ENCODE measurements around the gene PRXL2B.
A peak's percentile ranks its signal among the peaks of the same experiment; 100 is the strongest.
"Not testable (repeated sequence)": the region's sequence is repeated elsewhere in the genome, so short reads cannot be mapped to it uniquely, and the experiment has no call there.

Gene PRXL2B, protein sequence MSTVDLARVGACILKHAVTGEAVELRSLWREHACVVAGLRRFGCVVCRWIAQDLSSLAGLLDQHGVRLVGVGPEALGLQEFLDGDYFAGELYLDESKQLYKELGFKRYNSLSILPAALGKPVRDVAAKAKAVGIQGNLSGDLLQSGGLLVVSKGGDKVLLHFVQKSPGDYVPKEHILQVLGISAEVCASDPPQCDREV

DNA sequence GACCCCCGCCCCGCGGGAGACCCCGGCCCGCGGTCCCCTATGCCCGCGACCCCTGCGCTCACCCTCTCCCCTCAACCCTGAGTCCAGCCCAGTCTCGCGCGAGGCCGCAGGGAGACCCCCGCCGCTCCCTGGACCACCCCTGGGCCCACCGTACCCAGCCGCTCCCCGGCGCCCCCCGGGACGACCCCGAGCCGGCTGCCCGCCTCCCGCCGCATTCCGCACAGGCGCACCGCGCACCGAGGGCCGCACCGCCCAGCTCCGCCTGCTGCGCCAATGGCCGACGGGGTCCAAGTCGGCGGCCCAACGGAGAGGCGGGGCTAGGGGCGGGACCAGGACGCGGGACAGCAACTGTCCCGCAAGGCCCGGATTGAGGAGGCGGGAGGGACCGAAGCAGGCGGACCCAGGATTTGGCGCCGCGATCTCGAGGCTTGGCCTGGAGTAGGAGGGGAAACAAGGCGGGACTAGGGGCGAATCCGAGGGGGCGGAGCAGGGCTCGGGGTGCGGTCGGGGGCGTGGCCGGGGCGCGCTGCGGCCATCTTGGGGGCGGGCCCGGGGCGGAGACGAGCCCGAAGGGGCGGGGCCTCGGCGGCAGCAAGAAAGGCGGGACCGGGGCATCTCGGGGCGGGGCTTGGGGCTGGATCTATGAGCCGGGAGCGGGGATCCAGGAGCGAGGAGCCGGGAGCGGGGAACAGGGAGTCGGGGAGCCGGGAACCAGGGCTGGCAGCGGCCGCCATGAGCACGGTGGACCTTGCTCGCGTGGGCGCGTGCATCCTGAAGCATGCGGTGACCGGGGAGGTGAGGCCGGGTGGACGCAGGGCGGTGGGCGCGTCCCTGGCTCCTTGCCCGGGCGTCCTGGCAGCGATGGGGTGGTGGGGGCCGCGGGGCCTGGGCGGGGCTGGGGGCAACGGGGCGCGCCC is at the start of gene PRXL2B:
Gene PRXL2B, plus strand, starts transcription at position 624 of the 917 bp plus-strand sequence. Its CDS starts 109 bp downstream, at position 733.
- DNase-seq (ENCODE audit: low read depth), result peak; percentile 91

- DNase-seq (ENCODE audit: low read depth), result no peak
Observed at GRCh38 chr1:2537784-2538115, 48.8 kb upstream of the PRXL2B start.

GRCh38 chr1:2538376-2538775 is 48.2 kb upstream of the PRXL2B start:
- DNase-seq (ENCODE audit: low read depth), result no peak

DNA sequence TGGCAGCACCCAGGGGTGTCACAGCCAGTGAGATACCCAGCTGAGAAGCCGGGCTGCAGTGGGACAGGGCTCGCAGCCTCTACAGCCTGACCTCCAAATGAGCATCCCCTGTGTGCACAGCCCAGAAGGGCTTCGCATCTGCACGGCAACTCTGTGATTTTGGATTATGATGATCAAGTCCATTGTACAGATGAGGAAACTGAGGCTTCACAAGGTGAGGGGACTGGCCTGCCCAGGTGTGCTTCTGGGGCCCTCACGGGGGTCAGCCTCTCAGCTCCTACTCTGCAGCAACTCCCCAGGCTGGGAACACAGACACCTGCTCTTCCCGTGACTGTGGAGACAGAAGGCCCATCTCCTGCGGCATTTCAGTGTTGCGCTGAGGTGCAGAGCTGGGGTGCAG is 47.7 kb upstream of the PRXL2B start:
- DNase-seq (ENCODE audit: low read depth), result no peak

DNA sequence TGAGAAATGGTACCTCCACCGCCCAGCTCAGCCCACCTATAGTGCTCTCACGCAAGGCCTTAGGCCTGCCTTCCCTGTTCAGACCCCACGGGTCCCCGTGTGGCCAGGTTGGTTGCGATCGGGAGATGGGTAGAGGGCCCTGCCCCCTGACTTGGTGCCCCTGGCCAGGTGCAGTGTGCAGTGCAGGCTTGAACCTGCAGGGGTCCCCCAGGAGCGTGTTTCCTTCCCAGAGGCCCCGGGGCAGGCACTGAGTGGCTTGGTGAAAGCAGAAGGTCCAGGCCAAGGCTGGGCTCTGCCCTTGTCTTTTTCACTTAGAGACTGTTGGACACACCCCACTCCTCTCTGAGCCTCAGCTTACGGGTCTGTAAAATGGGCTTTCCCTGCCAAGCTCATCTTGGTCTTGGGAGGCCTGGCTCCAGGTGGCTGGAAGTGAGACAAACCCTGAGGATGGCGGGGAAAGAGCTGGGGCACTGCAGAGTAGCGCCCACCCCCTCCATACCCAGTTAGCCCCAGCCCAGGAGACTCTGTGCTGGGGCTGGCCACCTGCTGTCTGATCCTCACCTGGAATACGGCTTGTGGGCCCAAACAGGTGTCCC is 47.2 kb upstream of the PRXL2B start:
- no peak for DNase-seq (ENCODE audit: low read depth)

DNA sequence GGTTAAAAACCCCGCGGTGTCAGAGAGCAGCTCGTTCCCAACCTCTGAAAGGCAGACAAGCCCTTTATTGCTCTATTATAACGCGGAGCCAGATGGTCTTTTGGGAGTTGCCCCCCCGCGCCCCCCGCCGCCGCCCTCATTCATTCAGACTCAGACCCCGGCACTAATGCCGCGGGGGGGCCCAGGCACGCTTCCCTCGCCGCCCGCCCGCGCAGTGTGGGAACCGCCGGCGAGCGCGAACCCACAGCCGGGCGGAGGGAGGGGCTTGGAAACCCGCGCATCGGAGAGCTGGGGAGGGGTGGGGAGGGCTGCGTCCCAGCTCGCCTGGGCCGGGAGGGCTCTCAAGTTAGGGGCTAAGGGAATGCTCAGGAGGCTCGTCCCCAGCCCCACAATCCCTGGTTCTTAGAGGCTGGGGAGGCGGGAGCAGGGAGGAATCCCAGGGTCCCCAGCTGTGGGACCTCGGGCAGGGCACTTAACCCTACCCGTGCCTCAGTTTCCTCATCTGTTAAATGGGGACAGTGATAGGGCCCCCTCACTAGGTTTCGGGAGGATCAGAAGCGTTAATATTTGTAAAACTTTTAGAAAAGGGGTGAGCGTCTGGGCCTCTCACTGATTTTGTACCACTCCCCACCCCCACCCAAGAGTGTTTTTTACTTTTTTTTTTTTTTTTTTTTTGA is 45.6 kb upstream of the PRXL2B start:
- DNase-seq (ENCODE audit: low read depth), result no peak

DNA sequence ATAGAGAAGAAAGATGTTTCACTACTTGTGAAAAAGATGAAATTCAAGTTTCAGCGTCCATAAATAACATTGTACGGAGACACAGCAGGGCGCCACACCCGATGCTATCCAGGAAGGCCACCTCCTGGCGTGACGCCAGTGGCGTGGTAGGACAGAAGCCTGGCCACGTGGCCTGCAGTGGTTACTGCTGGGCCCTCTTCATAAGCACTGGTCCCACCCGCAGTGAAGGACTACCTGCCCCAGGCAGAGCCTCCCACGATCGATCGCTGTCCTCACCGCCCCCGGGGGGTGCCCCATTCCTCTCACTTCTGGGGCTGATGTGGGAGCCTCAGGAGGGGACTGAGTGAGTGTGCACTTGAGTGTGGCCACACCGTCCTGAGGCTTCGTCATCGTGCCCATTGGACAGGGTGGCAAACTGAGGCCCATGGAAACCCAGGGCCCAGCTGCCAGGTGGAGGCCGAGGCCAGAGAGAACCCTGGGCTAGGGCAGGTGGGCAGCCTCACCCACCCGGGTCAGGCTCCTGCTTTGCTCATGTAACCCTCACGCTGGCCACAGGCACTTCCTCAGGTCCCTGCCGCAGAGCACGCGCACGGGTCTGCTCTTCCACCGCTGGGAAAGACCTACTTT is 44.8 kb upstream of the PRXL2B start:
- DNase-seq (ENCODE audit: low read depth), result no peak

- no peak for DNase-seq (ENCODE audit: low read depth)
Observed at GRCh38 chr1:2542246-2542915, 44.2 kb upstream of the PRXL2B start.

DNA sequence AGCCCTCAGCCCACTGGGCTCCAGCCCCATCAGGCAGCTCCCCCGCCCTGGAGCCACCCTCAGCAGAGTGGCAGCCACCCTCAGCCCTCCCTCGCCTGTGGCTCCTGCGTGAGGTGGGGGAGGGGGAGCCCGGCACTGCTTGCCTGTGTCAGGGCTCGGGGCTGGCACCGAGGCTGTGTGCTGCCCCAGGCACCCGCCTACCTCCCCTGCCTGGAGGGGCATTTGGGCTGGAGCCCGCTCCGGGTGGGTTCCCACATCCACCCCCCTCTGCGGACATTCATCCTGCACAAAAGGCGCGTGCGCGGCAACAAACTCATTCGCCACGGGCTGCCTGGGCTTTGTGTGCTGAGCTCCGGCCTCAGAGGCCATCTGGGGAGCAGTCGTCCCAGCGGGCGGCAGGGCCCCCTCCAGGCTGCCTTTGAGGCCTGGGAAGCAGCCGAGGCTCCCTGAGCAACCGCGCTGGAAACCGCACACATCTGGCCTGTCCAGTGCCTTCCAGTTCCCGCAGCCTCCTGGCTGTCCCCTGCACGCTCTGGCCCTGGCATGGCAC is 43.0 kb upstream of the PRXL2B start:
- DNase-seq (ENCODE audit: low read depth), result no peak

DNA sequence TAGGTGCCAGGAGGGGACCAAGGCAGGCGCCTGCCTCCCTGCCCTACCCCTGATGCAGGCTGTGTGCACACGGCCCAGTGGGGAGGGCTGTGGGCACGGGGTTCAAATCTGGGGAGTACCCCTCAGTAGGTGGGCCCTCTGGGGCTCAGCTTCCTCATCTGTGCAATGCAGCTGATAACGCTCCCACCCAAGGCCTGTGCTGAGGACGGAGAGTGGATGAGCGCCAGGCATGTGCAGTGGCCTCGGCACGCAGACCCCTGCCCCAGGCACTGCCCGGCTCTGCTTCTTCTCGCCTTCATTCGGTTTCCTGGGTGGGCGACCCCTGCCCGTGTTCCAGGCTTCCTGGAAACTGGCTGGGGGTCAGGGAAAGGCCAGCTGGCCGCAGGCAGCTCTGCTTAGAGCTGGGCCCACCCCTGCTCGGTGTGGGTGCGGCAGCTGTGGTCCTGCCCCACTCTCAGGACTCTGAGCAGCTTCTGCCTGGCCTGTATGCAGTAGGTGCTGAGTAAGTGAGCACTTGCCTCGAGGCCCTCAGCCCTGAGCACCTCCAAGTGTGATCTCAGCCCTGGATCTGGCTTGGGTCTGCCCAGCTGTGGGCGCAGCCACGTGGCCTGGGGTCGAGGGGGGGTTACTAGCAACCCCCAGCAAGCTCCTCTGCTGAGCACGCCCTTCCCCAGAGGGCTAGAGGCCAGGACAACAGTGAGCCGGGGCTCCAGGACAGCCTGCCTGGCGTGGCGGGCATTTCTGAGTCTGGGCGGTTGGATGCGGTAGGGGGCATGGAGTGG is 42.3 kb upstream of the PRXL2B start:
- DNase-seq (ENCODE audit: low read depth), result no peak

DNA sequence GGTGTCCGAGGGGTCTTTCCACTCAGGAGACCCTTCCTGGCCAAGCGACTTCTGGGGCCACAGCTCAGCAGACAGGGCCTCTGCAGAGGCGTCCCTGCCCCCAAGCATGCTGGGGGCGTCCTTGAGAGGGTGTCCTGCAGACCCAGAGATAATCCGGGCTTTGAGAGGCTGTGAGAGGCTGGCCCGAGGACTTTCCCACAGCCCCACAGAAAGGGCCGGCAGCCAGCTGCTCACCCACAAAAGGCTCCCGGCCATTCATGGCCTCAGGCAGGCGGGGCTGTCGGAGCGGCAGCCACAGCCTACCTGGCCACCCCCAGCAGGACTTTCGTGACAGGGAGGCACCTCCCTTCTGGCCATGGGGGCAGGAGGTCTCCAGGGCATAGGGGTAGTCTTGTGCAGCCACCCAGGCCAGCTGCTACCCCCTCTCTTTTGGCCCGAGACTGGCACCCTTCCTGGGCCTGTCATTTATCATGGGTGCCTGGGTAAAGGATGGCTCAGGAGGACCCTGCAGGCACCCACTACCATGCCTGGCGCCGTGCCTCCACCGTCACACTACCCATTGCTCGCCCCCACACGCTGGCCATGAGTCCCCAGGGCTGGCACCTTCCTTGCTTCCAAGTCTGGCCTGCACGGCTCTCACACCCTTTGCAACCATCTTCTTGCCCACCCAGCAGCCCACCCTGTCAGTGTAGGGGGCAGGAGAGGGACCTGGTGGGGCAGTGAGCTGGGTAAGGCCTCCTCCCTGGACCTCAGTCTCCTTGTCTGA is 41.5 kb upstream of the PRXL2B start:
- no peak for DNase-seq (ENCODE audit: low read depth)

GRCh38 chr1:2545754-2546514 is 40.6 kb upstream of the PRXL2B start:
- DNase-seq (ENCODE audit: low read depth), result no peak

DNA sequence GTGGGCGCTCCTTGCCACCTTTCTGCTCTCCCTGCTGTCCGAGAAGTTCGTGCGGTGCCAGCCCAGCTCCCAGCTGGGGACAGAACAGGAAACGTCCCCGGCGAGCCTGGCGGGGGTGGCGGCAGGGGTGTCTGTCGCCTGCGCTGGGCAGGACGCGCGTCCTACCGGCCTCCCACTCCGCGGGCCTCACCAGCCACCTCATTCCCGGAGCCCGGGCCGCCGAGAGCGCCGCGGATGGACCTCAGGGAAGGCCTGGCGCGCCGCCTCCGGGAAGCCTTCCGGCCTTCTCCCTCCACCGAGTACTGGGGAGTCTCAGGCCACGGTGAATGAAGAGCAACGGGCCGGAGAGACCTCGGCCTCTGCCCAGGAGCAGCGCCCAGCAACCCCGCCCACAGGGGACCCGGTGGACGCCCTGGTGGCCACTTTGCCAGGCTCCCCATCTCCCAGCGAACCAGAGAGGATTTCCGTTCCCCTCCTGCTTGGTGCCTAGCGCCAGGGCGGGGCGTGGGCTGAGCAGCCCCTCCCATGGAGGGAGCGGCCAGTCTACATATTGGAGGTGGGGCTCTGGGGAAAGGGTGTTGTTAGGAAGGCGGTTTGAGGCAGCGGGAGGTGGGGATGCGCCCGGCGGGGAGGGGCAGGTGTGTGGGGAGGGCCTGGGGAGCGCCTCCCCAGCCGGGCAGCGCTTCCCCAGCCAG is 39.9 kb upstream of the PRXL2B start:
- DNase-seq (ENCODE audit: low read depth), result no peak

- no peak for DNase-seq (ENCODE audit: low read depth)
Observed at GRCh38 chr1:2547210-2548067, 39.1 kb upstream of the PRXL2B start.

GRCh38 chr1:2548068-2548589 is 38.4 kb upstream of the PRXL2B start:
- DNase-seq (ENCODE audit: low read depth), result no peak

- DNase-seq (ENCODE audit: low read depth), result not testable (repeated sequence)
Observed at GRCh38 chr1:2549367-2550029, 37.1 kb upstream of the PRXL2B start.
